GM19351 (cell line): Measurements from ENCODE around the gene WDFY3.
"Not testable (repeated sequence)": the region's sequence is repeated elsewhere in the genome, so short reads cannot be mapped to it uniquely, and the experiment has no call there.

Experiments used
- ATAC-seq: cut with Tn5 transposase; IDR thresholded peaks from one replicate; pipeline ENCODE4 v1.9.1; 2021; ENCODE audit warnings: mild to moderate bottlenecking, moderate library complexity; ENCODE audit not compliant: unreplicated experiment

The WDFY3 gene

GRCh38 chr4:84726356-84726755 lies 240.1 kb downstream of the WDFY3 start:
- no peak for ATAC-seq

GRCh38 chr4:84722720-84723119 lies 243.8 kb downstream of the WDFY3 start:
- ATAC-seq: no peak

- ATAC-seq: no peak
Observed at GRCh38 chr4:84719115-84719514, 247.4 kb downstream of the WDFY3 start.

- ATAC-seq: no peak
Observed at GRCh38 chr4:84718699-84719098, 247.8 kb downstream of the WDFY3 start.

- no peak for ATAC-seq
Observed at GRCh38 chr4:84710548-84710947, 255.9 kb downstream of the WDFY3 start.

GRCh38 chr4:84708406-84709135 lies 257.9 kb downstream of the WDFY3 start:
- ATAC-seq: no peak

- ATAC-seq: no peak
Observed at GRCh38 chr4:84706286-84706685, 260.2 kb downstream of the WDFY3 start.

GRCh38 chr4:84699001-84699671 lies 267.4 kb downstream of the WDFY3 start:
- ATAC-seq: no peak

GRCh38 chr4:84697615-84698201 lies 268.8 kb downstream of the WDFY3 start:
- ATAC-seq: no peak

GRCh38 chr4:84697159-84697558 lies 269.3 kb downstream of the WDFY3 start:
- no peak for ATAC-seq

- no peak for ATAC-seq
Observed at GRCh38 chr4:84691800-84692199, 274.7 kb downstream of the WDFY3 start.

- no peak for ATAC-seq
Observed at GRCh38 chr4:84691170-84691691, 275.3 kb downstream of the WDFY3 start.

- no peak for ATAC-seq
Observed at GRCh38 chr4:84690481-84690880, 276.0 kb downstream of the WDFY3 start.

GRCh38 chr4:84689197-84689596 lies 277.3 kb downstream of the WDFY3 start:
- no peak for ATAC-seq

GRCh38 chr4:84688605-84689004 lies 277.9 kb downstream of the WDFY3 start:
- no peak for ATAC-seq

- ATAC-seq: no peak
Observed at GRCh38 chr4:84685105-84685504, 281.4 kb downstream of the WDFY3 start.

- no peak for ATAC-seq
Observed at GRCh38 chr4:84684361-84684760, 282.1 kb downstream of the WDFY3 start.

GRCh38 chr4:84683064-84683850 lies 283.2 kb downstream of the WDFY3 start:
- no peak for ATAC-seq

GRCh38 chr4:84682661-84683060 lies 283.8 kb downstream of the WDFY3 start:
- not testable (repeated sequence) for ATAC-seq

- ATAC-seq: no peak
Observed at GRCh38 chr4:84681486-84682274, 284.8 kb downstream of the WDFY3 start.
